ENCODE results near the gene R3HDML.

The R3HDML gene

DNA sequence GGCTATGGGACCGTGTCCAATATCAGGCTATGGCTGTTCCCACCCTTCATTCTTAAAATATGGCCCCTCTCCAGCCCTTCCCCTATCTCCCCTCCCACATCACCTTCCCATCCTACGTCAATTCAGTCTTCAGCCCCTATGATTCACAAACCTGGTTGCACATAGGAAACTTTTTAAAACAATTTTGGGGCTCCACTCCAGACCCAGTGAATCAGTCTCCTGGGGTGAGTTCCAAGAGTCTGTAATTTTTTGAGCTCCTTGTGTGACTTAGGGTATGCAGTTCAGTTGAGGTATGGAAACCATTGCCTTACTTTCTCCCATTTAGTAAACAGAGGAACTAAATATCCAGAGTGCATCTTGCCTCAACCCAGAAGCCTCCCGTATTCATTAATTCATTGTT, 24.2 kb downstream of the R3HDML start:
- DNase-seq (ENCODE audit: low spot score): no peak

DNA sequence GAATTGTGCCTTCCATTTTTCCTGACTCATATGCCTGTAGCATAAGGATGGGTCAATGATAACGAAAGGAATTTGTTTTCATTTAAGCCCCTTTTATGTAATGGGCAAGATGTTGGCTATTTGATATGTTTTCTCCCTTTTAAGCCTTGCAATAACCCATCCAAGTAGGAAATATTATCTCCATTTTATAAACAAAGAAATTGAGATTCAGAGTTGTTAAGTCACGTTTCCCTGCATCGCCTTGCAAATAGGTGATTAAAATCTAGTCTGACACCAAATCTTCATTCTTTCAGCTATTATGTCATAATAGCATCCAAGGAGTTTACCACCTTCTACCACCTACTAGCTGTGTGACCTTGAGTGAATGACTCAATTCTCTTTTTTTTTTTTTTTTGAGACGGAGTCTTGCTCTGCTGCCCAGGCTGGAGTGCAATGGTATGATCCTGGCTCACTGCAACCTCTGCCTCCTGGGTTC, 25.7 kb downstream of the R3HDML start:
- DNase-seq (ENCODE audit: low spot score): no peak

GRCh38 chr20:44364068-44364467, 27.2 kb downstream of the R3HDML start:
- DNase-seq (ENCODE audit: low spot score): no peak

- DNase-seq (ENCODE audit: low spot score): no peak
Observed at GRCh38 chr20:44364780-44365179, 27.9 kb downstream of the R3HDML start.

DNA sequence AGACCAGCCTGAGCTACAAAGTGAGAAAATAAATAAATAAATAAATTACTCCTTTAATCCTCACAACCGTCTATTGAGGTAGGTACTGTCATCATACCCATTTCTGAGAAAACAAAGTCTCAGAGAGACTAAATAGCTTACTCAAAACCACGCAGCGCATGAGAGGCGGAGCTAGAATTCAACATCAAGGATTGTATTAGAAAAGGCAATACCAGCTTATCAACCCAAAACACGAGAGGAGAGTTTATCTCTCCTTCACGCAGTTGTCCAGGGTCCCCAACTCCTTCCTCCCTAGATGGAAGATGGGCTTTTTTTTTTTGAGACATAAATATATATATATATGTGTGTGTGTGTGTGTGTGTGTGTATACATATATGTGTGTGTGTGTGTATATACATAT, 30.9 kb downstream of the R3HDML start:
- DNase-seq (ENCODE audit: low spot score): no peak

DNA sequence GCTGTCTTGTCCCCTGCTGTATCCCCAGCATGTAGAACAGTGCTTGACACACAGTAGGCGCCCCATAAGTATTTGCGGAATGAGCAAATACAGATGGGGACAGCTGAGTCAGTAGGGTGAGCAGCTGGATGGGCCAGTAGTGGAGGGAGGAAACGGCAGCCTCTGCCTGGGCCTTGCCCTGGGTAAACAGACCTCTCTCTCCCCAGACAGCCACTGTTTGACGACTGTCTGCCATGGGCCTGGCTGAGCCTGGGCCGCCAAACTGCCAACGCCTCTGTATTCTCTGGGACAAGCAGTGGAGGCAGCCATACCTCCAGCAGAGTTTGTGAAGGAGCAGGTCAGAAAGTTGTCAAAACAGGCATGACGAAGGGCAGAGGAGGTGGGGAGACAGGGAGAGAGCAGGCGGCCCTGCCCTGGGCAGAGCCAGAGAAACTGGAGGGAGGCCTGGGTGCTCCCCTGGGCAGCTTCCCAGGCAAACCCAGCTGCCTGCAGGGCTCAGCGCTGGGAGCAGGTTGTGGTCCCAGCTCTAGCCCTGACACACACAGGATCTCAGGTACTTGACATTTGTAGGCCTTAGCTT, 33.9 kb downstream of the R3HDML start:
- DNase-seq (ENCODE audit: low spot score): no peak

- DNase-seq (ENCODE audit: low spot score): no peak
Observed at GRCh38 chr20:44382641-44383040, 45.8 kb downstream of the R3HDML start.

DNA sequence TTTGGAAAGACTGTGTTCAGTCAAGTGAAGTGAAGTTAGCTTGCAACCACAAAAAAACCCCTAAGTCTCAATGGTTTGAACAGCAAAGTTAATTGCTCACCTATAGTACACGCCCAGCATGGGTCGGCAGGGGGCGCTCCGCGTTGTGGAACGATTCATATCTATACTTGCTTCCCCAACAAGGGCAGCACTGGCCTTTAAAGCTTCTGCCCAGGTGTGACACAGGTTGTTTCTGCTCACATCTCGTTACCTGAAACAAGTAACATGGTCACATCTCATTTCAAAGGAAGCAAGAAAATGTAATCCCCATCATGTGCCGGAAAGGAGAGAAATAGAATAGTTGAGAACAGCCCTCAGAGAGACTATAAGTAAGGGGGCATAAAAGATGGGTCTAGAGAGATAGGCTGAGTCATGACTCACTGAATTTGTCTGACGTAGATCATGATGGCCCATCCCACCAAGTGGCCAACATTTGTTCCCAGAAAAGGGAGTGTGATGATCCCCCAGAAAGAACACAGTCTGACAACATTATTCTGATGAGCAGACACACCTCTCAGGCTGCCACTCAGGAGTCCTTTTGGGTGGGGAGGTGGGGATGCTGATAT, 47.7 kb downstream of the R3HDML start:
- peak; percentile 65 for DNase-seq (ENCODE audit: low spot score)

DNA sequence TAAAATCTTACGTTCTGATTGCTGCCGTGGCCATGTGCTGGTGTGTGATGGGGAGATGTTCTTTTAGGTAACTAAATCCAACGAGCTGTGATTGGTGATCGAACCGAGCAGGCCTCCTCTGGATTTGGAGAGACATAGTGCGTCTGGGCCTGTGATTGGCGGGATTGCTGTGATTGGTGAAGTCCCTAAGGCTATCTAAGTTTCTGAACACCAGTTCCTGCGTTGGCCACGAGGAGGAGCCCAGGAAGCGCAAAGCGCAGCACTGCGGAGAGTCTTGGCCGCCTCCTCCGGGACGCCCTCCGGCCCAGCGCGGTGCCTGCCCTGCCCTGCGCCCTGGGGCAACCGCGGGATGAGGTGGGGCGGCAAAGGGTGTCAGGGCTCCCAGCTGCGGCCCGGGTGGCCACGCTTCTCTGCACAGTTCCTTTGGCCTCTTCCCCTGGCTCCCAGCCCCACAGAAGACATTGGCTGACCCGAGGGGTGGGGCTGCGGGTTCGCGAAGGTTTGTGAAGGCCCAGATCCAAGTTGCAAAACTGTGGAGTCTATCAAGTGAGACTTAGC, 51.7 kb downstream of the R3HDML start:
- peak; percentile 80 for DNase-seq (ENCODE audit: low spot score)

GRCh38 chr20:44389871-44390270, 53.0 kb downstream of the R3HDML start:
- DNase-seq (ENCODE audit: low spot score): no peak

DNA sequence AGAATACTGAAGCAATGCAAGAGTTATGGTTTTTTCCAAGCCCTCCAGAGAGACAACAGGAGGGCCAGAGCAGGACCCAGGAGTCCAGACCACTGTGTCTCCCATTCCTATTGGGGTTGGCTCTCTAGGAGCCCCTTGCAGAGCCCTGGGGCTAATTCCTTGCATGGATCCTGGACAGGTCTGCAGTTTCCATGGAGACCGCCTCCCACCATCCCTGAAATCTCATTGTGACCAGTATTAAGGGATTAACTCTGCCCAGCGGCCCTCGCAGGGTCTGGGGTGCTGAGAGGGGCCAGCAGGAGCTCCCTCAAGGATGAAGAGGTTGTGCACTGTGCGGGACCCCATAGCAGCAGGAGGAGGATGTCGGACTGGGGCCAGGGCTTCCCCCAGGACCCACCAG, 53.4 kb downstream of the R3HDML start:
- no peak for DNase-seq (ENCODE audit: low spot score)

DNA sequence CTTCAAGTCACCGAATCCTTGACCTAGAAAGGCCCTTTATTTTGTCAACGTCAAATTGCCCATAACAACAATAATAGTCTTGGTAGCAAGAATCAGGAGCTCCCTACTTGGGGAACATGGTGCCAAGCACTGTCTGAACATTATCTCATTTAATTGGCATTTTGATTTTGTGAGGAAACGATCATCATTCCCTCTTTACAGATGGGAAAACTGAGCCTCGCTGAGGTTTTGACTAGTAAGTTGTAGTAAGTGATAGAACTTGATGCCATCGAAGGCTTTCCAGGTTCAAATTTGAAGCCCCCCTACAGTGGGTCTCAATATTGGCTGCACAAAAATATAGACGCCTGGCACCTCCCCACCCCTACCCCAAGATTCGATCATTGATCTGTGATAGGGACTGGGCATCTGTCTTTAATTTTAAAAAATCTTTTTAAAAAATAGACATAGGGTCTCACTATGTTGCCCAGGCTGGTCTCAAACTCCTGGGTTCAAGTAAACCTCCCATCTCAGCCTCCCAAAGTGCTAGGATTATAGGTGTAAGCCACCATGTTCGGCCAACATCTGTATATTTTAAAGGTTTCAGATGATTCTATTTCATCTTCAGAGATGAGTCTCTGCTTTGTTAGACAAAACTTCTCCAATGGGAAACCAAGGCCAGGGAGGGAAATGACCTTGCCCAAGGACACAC, 55.4 kb downstream of the R3HDML start:
- no peak for DNase-seq (ENCODE audit: low spot score)

DNA sequence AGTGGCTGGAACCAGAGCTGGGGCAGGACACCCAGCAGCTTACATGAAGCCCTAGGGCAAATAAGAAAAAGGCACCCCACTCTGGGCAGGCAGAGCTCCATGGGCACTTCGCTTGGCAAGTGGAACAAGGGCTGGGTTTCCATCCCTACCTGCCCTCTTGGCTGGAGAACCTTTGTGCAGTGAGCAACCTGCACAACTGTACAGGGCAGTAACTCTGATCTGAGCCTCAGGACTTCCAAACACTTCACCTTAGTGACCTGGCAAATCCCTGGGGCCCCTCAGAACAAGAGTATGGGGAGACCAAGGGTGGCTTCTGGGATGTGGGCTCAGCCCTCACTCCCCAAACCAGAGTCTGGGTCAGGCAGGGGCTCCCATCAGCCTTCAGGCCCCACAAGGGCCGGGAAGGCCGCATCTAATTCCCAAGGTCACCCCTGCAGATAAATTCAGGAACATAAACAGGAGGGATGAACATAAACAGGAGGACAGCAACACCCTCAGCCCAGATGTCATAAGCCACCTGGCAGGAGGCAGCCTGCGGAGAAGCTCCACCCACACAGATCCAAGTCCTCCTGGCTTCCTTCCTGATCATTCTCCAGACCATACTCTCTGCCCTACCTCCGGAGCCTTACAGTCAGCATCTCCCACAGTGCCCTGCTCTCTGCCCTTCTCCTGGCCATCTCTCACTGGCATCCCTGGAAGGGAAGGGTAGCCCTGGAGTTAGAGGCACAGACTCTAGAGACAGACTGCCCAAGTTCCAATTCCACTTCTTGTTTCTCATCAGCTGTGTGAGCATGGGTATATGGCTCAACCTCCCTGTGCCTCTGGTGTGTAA, 56.1 kb downstream of the R3HDML start:
- no peak for DNase-seq (ENCODE audit: low spot score)

DNA sequence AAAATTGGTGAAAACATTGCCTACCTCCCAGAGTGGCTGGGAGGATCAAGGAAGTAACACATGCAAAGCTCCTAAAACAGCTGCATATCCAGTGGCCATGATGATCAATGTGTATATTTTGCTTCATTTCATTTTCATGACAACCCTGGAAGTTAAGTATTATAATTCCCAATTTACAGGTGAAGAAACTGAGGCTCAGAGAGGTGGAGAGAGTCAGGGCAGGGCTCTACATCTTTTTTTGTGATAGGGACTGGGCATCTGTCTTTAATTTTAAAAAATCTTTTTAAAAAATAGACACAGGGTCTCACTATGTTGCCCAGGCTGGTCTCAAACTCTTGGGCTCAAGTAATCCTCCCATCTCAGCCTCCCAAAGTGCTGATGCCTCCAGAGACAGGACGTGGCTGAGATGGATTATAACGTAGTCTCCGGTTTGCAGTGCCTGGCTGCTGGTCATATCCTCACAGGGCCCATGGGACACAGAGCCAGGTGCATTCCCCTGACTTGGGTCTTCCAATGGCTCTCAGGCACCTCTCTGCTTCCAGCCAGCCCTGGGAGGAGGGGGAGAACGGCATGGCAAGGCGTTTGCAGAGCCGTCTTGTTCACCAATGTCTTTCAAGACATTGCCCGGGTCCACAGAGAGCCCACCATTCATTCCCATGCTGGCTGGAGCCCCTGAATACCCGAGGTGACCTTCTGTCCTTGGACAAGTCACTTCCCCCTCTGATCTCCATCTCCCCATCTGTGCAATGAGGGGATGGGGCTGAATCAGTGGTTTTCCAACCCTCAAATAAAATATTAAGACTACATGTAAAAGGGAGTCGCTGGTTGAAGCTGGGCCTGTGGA, 57.0 kb downstream of the R3HDML start:
- DNase-seq (ENCODE audit: low spot score): no peak

DNA sequence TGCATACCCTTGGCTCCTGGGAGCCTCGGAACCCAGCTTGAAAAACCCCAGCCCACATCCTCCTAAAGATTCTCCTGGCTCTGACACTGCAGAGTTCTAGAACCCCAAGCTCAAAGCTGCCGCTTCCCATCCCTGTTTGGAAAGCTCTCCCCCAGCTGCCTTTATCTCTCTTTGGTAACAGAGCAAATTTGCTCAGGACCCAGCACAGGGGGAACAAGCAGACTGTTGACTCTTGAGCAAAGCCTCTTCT, 57.5 kb downstream of the R3HDML start:
- DNase-seq (ENCODE audit: low spot score): no peak

DNA sequence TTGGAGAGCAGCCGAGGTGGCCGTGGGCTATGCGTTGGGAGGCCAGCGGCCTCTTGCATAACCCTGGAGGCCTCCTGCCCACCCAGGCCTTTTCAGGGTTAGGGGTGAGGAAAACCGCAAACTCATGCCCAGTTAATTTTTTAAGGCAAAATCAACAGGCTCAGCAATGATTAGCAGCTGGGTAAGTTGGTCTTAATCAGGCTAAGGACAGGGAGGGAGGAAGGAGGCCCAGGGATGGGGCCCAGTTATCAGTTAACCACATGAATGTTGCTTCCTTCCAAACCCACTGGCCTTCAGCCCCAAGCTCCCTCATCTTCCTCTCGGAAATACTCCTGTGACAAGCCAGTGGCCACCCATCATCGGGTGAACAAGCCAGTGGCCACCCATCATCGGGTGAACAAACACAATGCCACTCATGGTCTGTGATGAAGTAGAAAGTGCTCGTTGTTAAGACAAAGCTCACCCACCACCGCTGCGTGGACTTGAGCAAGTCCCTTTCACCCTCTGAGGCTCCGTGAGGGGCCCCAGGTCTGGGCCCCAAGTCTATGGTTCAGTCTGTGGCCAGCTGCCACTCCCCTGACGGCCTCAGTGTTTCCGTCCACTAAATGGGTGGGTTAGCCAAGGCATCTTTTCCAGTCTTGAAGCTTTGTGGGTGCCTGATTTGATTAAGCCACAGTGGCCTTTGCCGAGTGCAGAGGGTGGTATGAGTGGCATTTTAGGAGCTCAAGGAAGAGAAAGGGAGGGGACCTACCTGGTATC, 58.0 kb downstream of the R3HDML start:
- no peak for DNase-seq (ENCODE audit: low spot score)

- DNase-seq (ENCODE audit: low spot score): no peak
Observed at GRCh38 chr20:44395461-44396340, 58.9 kb downstream of the R3HDML start.

GRCh38 chr20:44396369-44397130, 59.7 kb downstream of the R3HDML start:
- DNase-seq (ENCODE audit: low spot score): no peak

DNA sequence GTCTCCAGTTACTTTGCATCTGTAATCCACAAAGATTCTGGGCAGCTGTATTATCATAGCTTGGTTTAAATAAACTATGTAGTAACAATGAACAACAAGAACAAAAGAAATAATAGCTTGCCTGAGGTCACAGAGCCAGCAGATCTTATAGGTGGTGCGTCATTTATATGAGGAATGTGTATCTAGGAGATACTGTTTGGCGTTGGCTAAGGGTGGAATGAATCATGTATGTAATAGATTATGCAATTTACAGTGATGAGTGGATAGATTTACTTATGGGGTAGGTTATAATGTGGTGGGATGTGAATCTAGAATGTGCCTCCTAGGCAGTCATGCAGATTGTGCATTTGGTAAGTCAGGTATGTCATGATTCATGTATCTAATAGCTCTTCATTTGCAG, 61.5 kb downstream of the R3HDML start:
- DNase-seq (ENCODE audit: low spot score): no peak

All from SK-N-DZ (cell line).